Esophagus squamous epithelium (tissue), 4 donors: ENCODE measurements around the gene CREB5.

Experiments
- CTCF ChIP-seq, 6 experiments: fragments of 450-650 bp in 4 of 6; fragments of 200-600 bp in 2 of 6; sonication (generic) in 2 of 6; IDR thresholded peaks; one replicate each; pipeline ENCODE4 v1.5.1; 2016 to 2019; ENCODE audit warnings: antibody characterized with exemption in 6 of 6, mild to moderate bottlenecking in 4 of 6, moderate library complexity in 4 of 6
- POLR2A ChIP-seq, 4 donors: fragments of 450-650 bp; IDR thresholded peaks; one replicate each; pipeline ENCODE4 v1.6.1; 2017; ENCODE audit warnings: antibody characterized with exemption in 4 of 4, mild to moderate bottlenecking in 4 of 4, moderate library complexity in 3 of 4

- no peak for TF ChIP-seq CTCF (IDR thresholded peaks at IDR 0.05)
- TF ChIP-seq POLR2A (IDR thresholded peaks at IDR 0.05), result no peak
Observed at GRCh38 chr7:28456044-28456443, 43.7 kb downstream of the CREB5 start.
